ENCODE results near the gene VPS16. TPM values are rescaled to one million over a fixed set of nuclear protein-coding genes. Genes with fewer than 3 reads are reported as not detected.
A peak's percentile ranks its signal among the peaks of the same experiment; 100 is the strongest.

VPS16 gene
- 10 to 100 TPM; 45.7 to 52.0 TPM for total RNA-seq

- Mint-ChIP-seq H3K9me3 (peaks cover 0 to 3% of the 10 kb centered on the region in 2 donors), H3K36me3 (peaks cover 7 to 16% of the 10 kb centered on the region in 2 donors), H3K27ac (peak within 1 kb of the TSS; percentile 81 to 92)
- ATAC-seq (peak; percentile 97 to 99), DNase-seq (ENCODE audit: low spot score in 2 of 2) (peak; percentile 91)
These were observed at the start of gene VPS16, which contains the start of gene PCED1A for GRCh38 chr20:2840138-2840966. Gene VPS16, plus strand, starts transcription at chr20:2840745. Its CDS starts 30 bp downstream, at chr20:2840775. Gene PCED1A, minus strand, starts transcription at chr20:2840655. Its CDS starts 743 bp downstream, at chr20:2839912.

- DNase-seq (ENCODE audit: low spot score in 2 of 2) (no peak), ATAC-seq (no peak)
- Mint-ChIP-seq H3K36me3 (no peaks in the 10 kb centered on the region), H3K9me3 (no peaks in the 10 kb centered on the region), H3K27ac (no peak overlapping the region)
These were observed 47.1 kb upstream of the VPS16 start for GRCh38 chr20:2793471-2793870.

GRCh38 chr20:2794202-2794748, 46.3 kb upstream of the VPS16 start:
- no peak for DNase-seq (ENCODE audit: low spot score in 2 of 2)
- ATAC-seq = no peak
- Mint-ChIP-seq H3K36me3 (peaks cover 0 to 2% of the 10 kb centered on the region in 2 donors), H3K27ac (no peak overlapping the region), H3K9me3 (no peaks in the 10 kb centered on the region)

- ATAC-seq = no peak
- H3K27ac Mint-ChIP-seq = no peak overlapping the region
- H3K36me3 Mint-ChIP-seq = peaks cover 3 to 9% of the 10 kb centered on the region in 2 donors
- no peaks in the 10 kb centered on the region for H3K9me3 Mint-ChIP-seq
- DNase-seq (ENCODE audit: low spot score in 2 of 2) = no peak
These were observed 45.6 kb upstream of the VPS16 start for GRCh38 chr20:2794866-2795447.

- Mint-ChIP-seq H3K36me3 (peaks cover 6 to 12% of the 10 kb centered on the region in 2 donors), H3K27ac (no peak overlapping the region), H3K9me3 (no peaks in the 10 kb centered on the region)
- DNase-seq (ENCODE audit: low spot score in 2 of 2) (no peak), ATAC-seq (no peak)
These were observed 45.1 kb upstream of the VPS16 start for GRCh38 chr20:2795451-2795850.

- no peak for ATAC-seq
- no peak for DNase-seq (ENCODE audit: low spot score in 2 of 2)
- peaks cover 10 to 17% of the 10 kb centered on the region in 2 donors for H3K36me3 Mint-ChIP-seq
- H3K9me3 Mint-ChIP-seq = no peaks in the 10 kb centered on the region
- H3K27ac Mint-ChIP-seq = no peak overlapping the region
These were observed 44.4 kb upstream of the VPS16 start for GRCh38 chr20:2796011-2796660.

GRCh38 chr20:2797136-2797983, 43.2 kb upstream of the VPS16 start:
- H3K27ac Mint-ChIP-seq = no peak overlapping the region
- DNase-seq (ENCODE audit: low spot score in 2 of 2) (no peak), ATAC-seq (no peak)
- H3K36me3 Mint-ChIP-seq = peaks cover 10 to 23% of the 10 kb centered on the region in 2 donors
- H3K9me3 Mint-ChIP-seq = no peaks in the 10 kb centered on the region

- no peak for DNase-seq (ENCODE audit: low spot score in 2 of 2)
- ATAC-seq = no peak
- H3K27ac Mint-ChIP-seq = no peak overlapping the region
- H3K36me3 Mint-ChIP-seq = peaks cover 15 to 23% of the 10 kb centered on the region in 2 donors
- no peaks in the 10 kb centered on the region for H3K9me3 Mint-ChIP-seq
These were observed 42.3 kb upstream of the VPS16 start for GRCh38 chr20:2798095-2798805.

- Mint-ChIP-seq H3K36me3 (peaks cover 15 to 23% of the 10 kb centered on the region in 2 donors), H3K9me3 (no peaks in the 10 kb centered on the region), H3K27ac (no peak overlapping the region)
- ATAC-seq (no peak), DNase-seq (ENCODE audit: low spot score in 2 of 2) (no peak)
These were observed 41.7 kb upstream of the VPS16 start for GRCh38 chr20:2798814-2799213.

GRCh38 chr20:2799271-2799670, 41.3 kb upstream of the VPS16 start:
- Mint-ChIP-seq H3K9me3 (no peaks in the 10 kb centered on the region), H3K36me3 (peaks cover 15 to 23% of the 10 kb centered on the region in 2 donors), H3K27ac (no peak overlapping the region)
- peak in 1 of 2 donors; percentile 21 for ATAC-seq
- DNase-seq (ENCODE audit: low spot score in 2 of 2) = no peak

GRCh38 chr20:2799688-2800520, 40.6 kb upstream of the VPS16 start:
- DNase-seq (ENCODE audit: low spot score in 2 of 2) (no peak), ATAC-seq (peak; percentile 21 to 54)
- Mint-ChIP-seq H3K9me3 (no peaks in the 10 kb centered on the region), H3K27ac (peak overlapping the region; percentile 9 to 37), H3K36me3 (peaks cover 15 to 23% of the 10 kb centered on the region in 2 donors)

GRCh38 chr20:2800521-2801285, 39.8 kb upstream of the VPS16 start, which contains the start of gene CPXM1:
Gene CPXM1, minus strand, starts transcription at chr20:2800627. Its CDS starts 55 bp downstream, at chr20:2800572.
- peaks cover 15 to 23% of the 10 kb centered on the region in 2 donors for H3K36me3 Mint-ChIP-seq
- ATAC-seq = peak; percentile 53 to 76
- peak within 1 kb of the TSS; percentile 9 to 37 for H3K27ac Mint-ChIP-seq
- no peaks in the 10 kb centered on the region for H3K9me3 Mint-ChIP-seq
- no peak for DNase-seq (ENCODE audit: low spot score in 2 of 2)

GRCh38 chr20:2801286-2801728, 39.2 kb upstream of the VPS16 start:
- peaks cover 15 to 23% of the 10 kb centered on the region in 2 donors for H3K36me3 Mint-ChIP-seq
- DNase-seq (ENCODE audit: low spot score in 2 of 2) (no peak), ATAC-seq (no peak)
- no peaks in the 10 kb centered on the region for H3K9me3 Mint-ChIP-seq
- peak overlapping the region in 1 of 2 donors; percentile 23 for H3K27ac Mint-ChIP-seq
